Subcutaneous adipose tissue (tissue), 4 donors: ENCODE measurements around the gene ATP11B. TPM values are rescaled to one million over a fixed set of nuclear protein-coding genes. Genes with fewer than 3 reads are reported as not detected.

Source experiments
- CTCF ChIP-seq: fragments of 450-650 bp; IDR thresholded peaks from one replicate; pipeline ENCODE4 v1.5.1; 2016; ENCODE audit warnings: low read depth, mild to moderate bottlenecking, control low read depth, antibody characterized with exemption, moderate library complexity
- total RNA-seq, 4 donors: library from RNA; depleted of rRNA; stranded (reverse); fragments of >200 nt; gene quantifications; one replicate each; pipeline ENCODE4 v1.1.0, GENCODE V29; 2016

ATP11B gene
- total RNA-seq, 4 donors from 2014 or later = 77.9 to 100 (median 89.3) TPM

GRCh38 chr3:182906036-182906435, 112.7 kb downstream of the ATP11B start:
- no peak for TF ChIP-seq CTCF

- TF ChIP-seq CTCF = no peak
These were observed 115.2 kb downstream of the ATP11B start for GRCh38 chr3:182908471-182908870.

GRCh38 chr3:182909318-182910040, 116.2 kb downstream of the ATP11B start:
- TF ChIP-seq CTCF = no peak

- TF ChIP-seq CTCF = no peak
These were observed 117.9 kb downstream of the ATP11B start for GRCh38 chr3:182910936-182911781.

GRCh38 chr3:182911782-182912111, 118.4 kb downstream of the ATP11B start:
- no peak for TF ChIP-seq CTCF

- no peak for TF ChIP-seq CTCF
These were observed 119.2 kb downstream of the ATP11B start for GRCh38 chr3:182912474-182912873.

GRCh38 chr3:182913889-182914288, 120.6 kb downstream of the ATP11B start:
- TF ChIP-seq CTCF = no peak
